GM23338 (cell line): Measurements from ENCODE around the gene ARHGAP28. TPM values are rescaled to one million over a fixed set of nuclear protein-coding genes. Genes with fewer than 3 reads are reported as not detected.

Source experiments
- ATAC-seq: fragments of 200-7000 bp; cut with Tn5 transposase; 3 replicates; pipeline ENCODE4 v1.9.1; 2020
- DNase-seq: peaks from one replicate; pipeline ENCODE4 v3.0.0-alpha.2; 2015; ENCODE audit warnings: low spot score
- H2AFZ ChIP-seq: fragments of 200-600 bp; sonication (generic); 2 replicates; pipeline ENCODE4 v1.8.0; 2016; ENCODE audit warnings: antibody characterized with exemption, mild to moderate bottlenecking, moderate library complexity
- H3F3A ChIP-seq: fragments of 200-600 bp; sonication (generic); replicated peaks from 2 replicates; pipeline ENCODE4 v1.8.0; 2017; ENCODE audit warnings: antibody characterized with exemption, mixed run types, low read depth
- H3K27ac ChIP-seq: fragments of 200-600 bp; sonication (generic); 2 replicates; pipeline ENCODE4 v1.6.1; 2016; ENCODE audit warnings: low read depth
- H3K27me3 ChIP-seq: fragments of 200-600 bp; sonication (generic); 2 replicates; pipeline ENCODE4 v1.8.0; 2016; ENCODE audit warnings: mild to moderate bottlenecking, mixed run types, moderate library complexity; ENCODE audit not compliant: insufficient read depth
- H3K36me3 ChIP-seq: fragments of 200-600 bp; sonication (generic); 2 replicates; pipeline ENCODE4 v1.8.0; 2016; ENCODE audit warnings: mild to moderate bottlenecking; ENCODE audit not compliant: insufficient read depth
- H3K4me1 ChIP-seq: fragments of 200-600 bp; sonication (generic); 2 replicates; pipeline ENCODE4 v1.8.0; 2016; ENCODE audit warnings: mild to moderate bottlenecking, moderate library complexity; ENCODE audit not compliant: insufficient read depth
- H3K4me2 ChIP-seq: fragments of 200-600 bp; sonication (generic); 2 replicates; pipeline ENCODE4 v1.7.1; 2017; ENCODE audit warnings: mixed run types
- H3K4me3 ChIP-seq: fragments of 200-600 bp; sonication (generic); 2 replicates; pipeline ENCODE4 v1.6.1; 2016; ENCODE audit warnings: mixed run types
- H3K79me2 ChIP-seq: fragments of 200-600 bp; sonication (generic); replicated peaks from 2 replicates; pipeline ENCODE4 v1.8.0; 2017; ENCODE audit warnings: mild to moderate bottlenecking; ENCODE audit not compliant: insufficient read depth
- H3K9me2 ChIP-seq: fragments of 200-600 bp; sonication (generic); 2 replicates; pipeline ENCODE4 v1.8.0; 2017; ENCODE audit not compliant: insufficient read depth
- H4K20me1 ChIP-seq: fragments of 200-600 bp; sonication (generic); replicated peaks from 2 replicates; pipeline ENCODE4 v1.8.0; 2017; ENCODE audit warnings: mild to moderate bottlenecking; ENCODE audit not compliant: insufficient read depth
- H3K27ac Mint-ChIP-seq: 2 replicates; pipeline ENCODE4 v1.8.0; 2020; ENCODE audit warnings: inconsistent platforms, mild to moderate bottlenecking, moderate library complexity, mixed read lengths
- H3K27me3 Mint-ChIP-seq: 3 replicates; pipeline ENCODE4 v1.8.0; 2022; ENCODE audit warnings: low read depth, mild to moderate bottlenecking, moderate library complexity, mixed read lengths, inconsistent platforms; ENCODE audit not compliant: insufficient read depth, poor library complexity
- H3K36me3 Mint-ChIP-seq: 3 replicates; pipeline ENCODE4 v1.8.0; 2021; ENCODE audit warnings: low read depth, mild to moderate bottlenecking, inconsistent platforms, moderate library complexity, mixed read lengths
- H3K4me1 Mint-ChIP-seq: 3 replicates; pipeline ENCODE4 v1.8.0; 2020; ENCODE audit warnings: mild to moderate bottlenecking, inconsistent platforms, mixed read lengths
- H3K4me3 Mint-ChIP-seq: 3 replicates; pipeline ENCODE4 v1.8.0; 2021; ENCODE audit warnings: moderate library complexity, mild to moderate bottlenecking, inconsistent platforms, mixed read lengths
- H3K9me3 Mint-ChIP-seq: 3 replicates; pipeline ENCODE4 v1.8.0; 2020; ENCODE audit warnings: moderate library complexity, mild to moderate bottlenecking, inconsistent platforms, mixed read lengths
- CTCF ChIP-seq, 2 experiments: fragments of 200-600 bp in 1 of 2; sonication (generic) in 1 of 2; conservative IDR thresholded peaks; 2 replicates each; pipeline versions ENCODE4 v1.5.1 to v1.6.1; 2016 to 2017; ENCODE audit warnings: antibody characterized with exemption in 2 of 2, low read depth in 2 of 2, mild to moderate bottlenecking in 2 of 2, moderate library complexity in 1 of 2
- ETS1 ChIP-seq: IDR thresholded peaks from 2 replicates; pipeline ENCODE4 v1.6.1; 2016; ENCODE audit warnings: antibody characterized with exemption
- JUNB ChIP-seq: IDR thresholded peaks from one replicate; pipeline ENCODE4 v1.6.1; 2016; ENCODE audit warnings: antibody characterized with exemption; ENCODE audit not compliant: unreplicated experiment
- POLR2AphosphoS5 ChIP-seq: IDR thresholded peaks from 2 replicates; pipeline ENCODE4 v1.6.1; 2016; ENCODE audit warnings: antibody characterized with exemption, low read depth
- polyA plus RNA-seq: library from polyadenylated mRNA; unstranded; fragments of >200 nt; fragmentation: Nextera tagmentation; extraction: Ambion mirVana; gene quantifications from 2 replicates; pipeline ENCODE4 v1.2.1, GENCODE V29; 2016
- total RNA-seq: library from RNA; depleted of rRNA; stranded (reverse); fragments of >200 nt; shearing (Covaris generic); gene quantifications from 2 replicates; pipeline ENCODE4 v1.2.3, GENCODE V29; 2014

Gene ARHGAP28
- total and polyA plus RNA-seq, 2 experiments from 2014 or later, result 2.8 to 9.6 TPM

- TF ChIP-seq ETS1, result no peak
- TF ChIP-seq CTCF (conservative IDR thresholded peaks at IDR 0.05; ENCODE audit: low read depth in 2 of 2), result no peak
- TF ChIP-seq POLR2AphosphoS5, result no peak
- no peak for TF ChIP-seq JUNB
Measured at GRCh38 chr18:6878556-6879297, 149.2 kb downstream of the ARHGAP28 start (continued).

- peaks cover 35% of the 10 kb centered on the region for H3K4me1 Mint-ChIP-seq
- Histone ChIP-seq H2AFZ (no peak overlapping the region), H3K9me2 (no peaks in the 10 kb centered on the region), H3F3A (no peaks in the 10 kb centered on the region), H3K36me3 (no peaks in the 10 kb centered on the region), H3K4me1 (peaks cover 27% of the 10 kb centered on the region), H3K27me3 (no peaks in the 10 kb centered on the region), H4K20me1 (no peaks in the 10 kb centered on the region), H3K4me3 (peak overlapping the region; percentile 13; the same call in 1 of the 2 replicates), H3K27ac (peak overlapping the region; percentile 83), H3K4me2 (peak overlapping the region; percentile 59), H3K79me2 (no peaks in the 10 kb centered on the region)
- ATAC-seq (peak; percentile 67), DNase-seq (peak; percentile 75)
- H3K4me3 Mint-ChIP-seq, result peak overlapping the region; percentile 30; the same call in 2 of the 3 replicates
- TF ChIP-seq JUNB (no peak), CTCF (conservative IDR thresholded peaks at IDR 0.05; ENCODE audit: low read depth in 2 of 2) (peak in 1 of 2 experiments; percentile 16; a peak in 1 of 4 replicates)
- H3K27ac Mint-ChIP-seq, result peak overlapping the region; percentile 91
- H3K36me3 Mint-ChIP-seq, result peaks cover 9% of the 10 kb centered on the region; the same call in 2 of the 3 replicates
- H3K9me3 Mint-ChIP-seq, result no peaks in the 10 kb centered on the region
- peaks cover 6% of the 10 kb centered on the region for H3K27me3 Mint-ChIP-seq
Measured at GRCh38 chr18:6879508-6880195, 150.1 kb downstream of the ARHGAP28 start.
